ENCODE results near the gene ACSM4. TPM values are rescaled to one million over a fixed set of nuclear protein-coding genes. Genes with fewer than 3 reads are reported as not detected.

ACSM4 gene
- total and polyA plus RNA-seq, 10 donors = not detected

DNA sequence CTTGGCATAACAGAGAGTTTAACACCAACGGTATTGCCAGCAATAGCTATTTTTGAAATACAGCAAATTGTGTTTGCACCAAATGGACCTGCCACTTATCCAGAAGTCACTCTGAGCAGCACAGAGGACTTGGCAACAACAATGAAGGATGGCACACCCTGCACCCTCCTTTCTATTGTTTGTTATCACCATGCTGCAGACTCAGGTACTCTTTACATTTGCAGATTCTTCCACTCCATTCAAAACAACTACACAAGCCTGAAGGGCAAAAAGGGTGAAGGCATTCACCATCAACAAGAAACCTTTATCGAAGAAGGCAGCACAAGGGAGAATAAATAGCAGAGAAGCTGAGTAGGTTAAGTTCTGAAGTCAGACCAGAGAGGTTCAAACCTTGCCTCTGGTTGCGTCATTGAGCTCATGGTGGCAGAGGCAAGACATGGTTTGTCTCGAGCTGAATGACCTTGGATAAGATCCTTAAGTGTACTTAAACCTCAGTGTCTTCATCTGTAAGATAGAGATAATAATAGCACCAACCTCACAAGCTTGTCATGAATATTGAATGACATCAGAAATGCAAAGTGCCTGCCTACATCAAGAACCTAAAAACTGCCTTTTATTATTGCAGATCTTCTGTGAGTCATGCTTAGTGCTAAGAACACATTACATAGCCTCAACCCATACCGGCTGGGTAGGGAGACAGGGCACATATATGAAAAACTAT is 1.4 kb upstream of the ACSM4 start:
- intact Hi-C loops (cut with DNase I; ENCODE audit: low total_unique reads) = no loop called here

DNA sequence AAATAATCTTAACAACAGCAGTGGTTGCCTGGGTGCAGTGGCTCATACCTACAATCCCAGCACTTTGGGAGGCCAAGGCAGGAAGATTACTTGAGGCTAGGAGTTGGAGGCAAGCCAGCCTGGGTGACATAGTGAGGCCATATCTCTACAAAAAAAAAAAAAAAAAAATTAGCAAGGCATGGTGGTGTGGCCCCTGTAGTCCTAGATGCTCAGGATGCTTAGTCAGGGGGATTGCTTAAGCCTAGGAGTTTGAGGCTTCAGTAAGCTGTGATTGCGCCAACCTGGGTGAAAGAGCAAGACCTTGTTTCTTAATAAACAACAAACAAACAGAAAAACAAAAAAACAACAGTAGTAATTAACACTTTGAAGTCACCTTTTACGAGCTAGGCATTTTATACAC is 642 bp upstream of the ACSM4 start:
- intact Hi-C loops (cut with DNase I; ENCODE audit: low total_unique reads) = no loop called here
- Histone ChIP-seq H3K36me3 (no peaks in the 10 kb centered on the region), H3K4me1 (no peaks in the 10 kb centered on the region), H3K9me3 (no peaks in the 10 kb centered on the region), H3K4me3 (no peak overlapping the region), H3K27ac (no peak overlapping the region), H3K27me3 (replicated peaks in 1 of 7) (peaks cover 0 to 12% (median 0%) of the 10 kb centered on the region in 7 donors)
- DNase-seq = no peak
- TF ChIP-seq POLR2AphosphoS5 (IDR thresholded peaks at IDR 0.05) (no peak), POLR2A (IDR thresholded peaks at IDR 0.05) (no peak)
- TF ChIP-seq, protein P1, sequence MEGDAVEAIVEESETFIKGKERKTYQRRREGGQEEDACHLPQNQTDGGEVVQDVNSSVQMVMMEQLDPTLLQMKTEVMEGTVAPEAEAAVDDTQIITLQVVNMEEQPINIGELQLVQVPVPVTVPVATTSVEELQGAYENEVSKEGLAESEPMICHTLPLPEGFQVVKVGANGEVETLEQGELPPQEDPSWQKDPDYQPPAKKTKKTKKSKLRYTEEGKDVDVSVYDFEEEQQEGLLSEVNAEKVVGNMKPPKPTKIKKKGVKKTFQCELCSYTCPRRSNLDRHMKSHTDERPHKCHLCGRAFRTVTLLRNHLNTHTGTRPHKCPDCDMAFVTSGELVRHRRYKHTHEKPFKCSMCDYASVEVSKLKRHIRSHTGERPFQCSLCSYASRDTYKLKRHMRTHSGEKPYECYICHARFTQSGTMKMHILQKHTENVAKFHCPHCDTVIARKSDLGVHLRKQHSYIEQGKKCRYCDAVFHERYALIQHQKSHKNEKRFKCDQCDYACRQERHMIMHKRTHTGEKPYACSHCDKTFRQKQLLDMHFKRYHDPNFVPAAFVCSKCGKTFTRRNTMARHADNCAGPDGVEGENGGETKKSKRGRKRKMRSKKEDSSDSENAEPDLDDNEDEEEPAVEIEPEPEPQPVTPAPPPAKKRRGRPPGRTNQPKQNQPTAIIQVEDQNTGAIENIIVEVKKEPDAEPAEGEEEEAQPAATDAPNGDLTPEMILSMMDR (IDR thresholded peaks at IDR 0.05 in 8 of 11, conservative IDR thresholded peaks at IDR 0.05 in 3 of 11) = no peak
- WGBS, 5 donors = 74 to 95% (median 81%) methylated on average over 2 of the region's 2 CpGs

More for the DNA sequence above, 1.4 kb upstream of the ACSM4 start:
- Histone ChIP-seq H3K27ac (no peak overlapping the region), H3K27me3 (replicated peaks in 1 of 7) (peaks cover 0 to 12% (median 0%) of the 10 kb centered on the region in 7 donors), H3K4me3 (no peak overlapping the region), H3K36me3 (no peaks in the 10 kb centered on the region), H3K9me3 (no peaks in the 10 kb centered on the region), H3K4me1 (no peaks in the 10 kb centered on the region)
- TF ChIP-seq POLR2A (IDR thresholded peaks at IDR 0.05) (no peak), POLR2AphosphoS5 (IDR thresholded peaks at IDR 0.05) (no peak)
- TF ChIP-seq, protein P1 (IDR thresholded peaks at IDR 0.05 in 8 of 11, conservative IDR thresholded peaks at IDR 0.05 in 3 of 11) = no peak
- DNase-seq = no peak
- WGBS, 5 donors = 76 to 85% (median 78%) methylated on average over 5 of the region's 5 CpGs

DNA sequence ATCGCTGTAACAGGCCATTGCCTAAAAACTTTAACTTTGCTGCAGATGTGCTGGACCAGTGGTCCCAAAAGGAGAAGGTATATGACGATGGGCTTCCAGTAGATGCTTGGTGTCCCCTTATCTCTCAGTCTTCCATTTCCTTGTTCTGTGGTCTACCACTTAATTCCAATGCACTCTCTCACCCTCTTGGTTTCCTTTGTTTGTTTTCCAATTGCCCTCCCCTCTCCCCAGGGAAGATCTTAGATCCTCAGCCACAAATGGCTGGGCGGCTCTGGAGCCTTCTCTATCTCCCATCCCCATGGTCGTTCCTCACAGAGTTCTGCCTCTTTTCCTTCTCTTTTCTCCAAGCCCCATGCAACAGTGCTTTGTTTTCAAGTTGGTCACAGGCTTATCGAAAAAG is 584 bp downstream of the ACSM4 start:
- peaks cover 0 to 5% (median 0%) of the 10 kb centered on the region in 7 donors for H3K27me3 ChIP-seq (replicated peaks in 1 of 7)
- TF ChIP-seq POLR2AphosphoS5 (IDR thresholded peaks at IDR 0.05) (no peak), POLR2A (IDR thresholded peaks at IDR 0.05) (no peak)
- TF ChIP-seq, protein P1 (IDR thresholded peaks at IDR 0.05 in 8 of 11, conservative IDR thresholded peaks at IDR 0.05 in 3 of 11) = no peak
- no peaks in the 10 kb centered on the region for H3K9me3 ChIP-seq
- H3K4me1 ChIP-seq = no peaks in the 10 kb centered on the region
- WGBS, 5 donors = 63 to 75% (median 65%) methylated on average over 5 of the region's 5 CpGs
- intact Hi-C loops (cut with DNase I; ENCODE audit: low total_unique reads) = no loop called here
- H3K4me3 ChIP-seq = no peak overlapping the region
- H3K36me3 ChIP-seq = no peaks in the 10 kb centered on the region
- no peak for DNase-seq
- no peak overlapping the region for H3K27ac ChIP-seq

DNA sequence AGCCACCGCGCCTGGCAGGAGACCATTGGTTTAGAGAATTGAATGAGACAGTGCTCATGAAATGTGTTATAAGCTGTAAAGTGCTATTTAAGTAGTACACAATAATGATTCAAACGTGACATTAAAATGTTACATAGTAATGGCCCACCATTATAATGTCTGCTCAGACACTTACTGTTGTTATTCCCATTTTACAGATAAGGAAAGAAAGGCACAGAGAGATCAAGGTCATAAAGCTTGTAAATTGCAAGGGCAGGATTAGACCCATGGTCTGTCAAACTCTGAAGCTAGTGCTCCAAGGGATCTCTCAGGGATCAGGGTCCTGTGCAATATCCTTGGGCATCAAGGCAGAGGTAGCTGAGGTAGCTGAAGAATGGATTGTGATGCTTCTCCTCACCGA is 6.2 kb downstream of the ACSM4 start:
- intact Hi-C loops (cut with DNase I; ENCODE audit: low total_unique reads) = no loop called here
- Histone ChIP-seq H3K4me1 (no peaks in the 10 kb centered on the region), H3K27ac (no peak overlapping the region), H3K36me3 (no peaks in the 10 kb centered on the region), H3K4me3 (no peak overlapping the region), H3K9me3 (no peaks in the 10 kb centered on the region), H3K27me3 (replicated peaks in 1 of 7) (no peaks in the 10 kb centered on the region)
- TF ChIP-seq POLR2A (IDR thresholded peaks at IDR 0.05) (no peak), POLR2AphosphoS5 (IDR thresholded peaks at IDR 0.05) (no peak)
- TF ChIP-seq, protein P1 (IDR thresholded peaks at IDR 0.05 in 8 of 11, conservative IDR thresholded peaks at IDR 0.05 in 3 of 11) = no peak
- no peak for DNase-seq
- 88 to 98% (median 92%) methylated on average over 4 of the region's 4 CpGs for WGBS, 5 donors

Data from spleen (tissue), 11 donors.